Daoy (cell line): Measurements from ENCODE around the gene IZUMO2. TPM values are rescaled to one million over a fixed set of nuclear protein-coding genes. Genes with fewer than 3 reads are reported as not detected.
"Not testable (repeated sequence)": the region's sequence is repeated elsewhere in the genome, so short reads cannot be mapped to it uniquely, and the experiment has no call there.

Experiments used
- DNase-seq: peaks from one replicate; pipeline ENCODE4 v3.0.0-alpha.2; 2015; ENCODE audit warnings: low read depth
- total RNA-seq: library from RNA; depleted of rRNA; stranded (reverse); fragments of >200 nt; shearing (Covaris generic); gene quantifications from 2 replicates; pipeline ENCODE4 v1.2.3, GENCODE V29; 2014; rRNA removed

Gene IZUMO2
- total RNA-seq, 1 experiment from 2014 or later, result not detected

GRCh38 chr19:50135856-50136602 lies 27.1 kb downstream of the IZUMO2 start:
- not testable (repeated sequence) for DNase-seq

- DNase-seq, result not testable (repeated sequence)
Measured at GRCh38 chr19:50134777-50135719, 28.0 kb downstream of the IZUMO2 start.

- DNase-seq, result not testable (repeated sequence)
Measured at GRCh38 chr19:50133518-50134492, 29.3 kb downstream of the IZUMO2 start.

GRCh38 chr19:50104012-50104411 lies 59.1 kb downstream of the IZUMO2 start:
- not testable (repeated sequence) for DNase-seq

GRCh38 chr19:50103405-50103804 lies 59.7 kb downstream of the IZUMO2 start:
- not testable (repeated sequence) for DNase-seq

Other genes starting within 250 kb of the IZUMO2 start
- 8.9 and 17.4 TPM in 2 replicates for gene ATF5, start 234.1 kb downstream of the IZUMO2 start, total RNA-seq
- 92.7 and 95.5 TPM in 2 replicates for gene NUP62, start 233.8 kb downstream of the IZUMO2 start, total RNA-seq
- not detected in 2 replicates for gene SIGLEC11, start 202.1 kb downstream of the IZUMO2 start, total RNA-seq
- gene VRK3, start 137.9 kb downstream of the IZUMO2 start, total RNA-seq, result 18.2 and 22.7 TPM in 2 replicates
- 20.0 and 22.2 TPM in 2 replicates for gene ZNF473, start 137.3 kb downstream of the IZUMO2 start, total RNA-seq
- 7.2 and 10.3 TPM in 2 replicates for gene MYH14, start 40.3 kb upstream of the IZUMO2 start, total RNA-seq
- gene KCNC3, start 166.1 kb upstream of the IZUMO2 start, total RNA-seq, result 0.06 and 0.15 TPM in 2 replicates
- gene NAPSA, start 202.4 kb upstream of the IZUMO2 start, total RNA-seq, result not detected in 2 replicates
- 61.1 and 77.3 TPM in 2 replicates for gene NR1H2, start 213.2 kb upstream of the IZUMO2 start, total RNA-seq
- gene POLD1, start 221.1 kb upstream of the IZUMO2 start, total RNA-seq, result 84.5 and 99.5 TPM in 2 replicates